Prostate gland (tissue), 1 donor: ENCODE data around the gene HADHA.

Experiments
- POLR2A ChIP-seq: fragments of 450-650 bp; IDR thresholded peaks from one replicate; pipeline ENCODE4 v1.6.1; 2016; ENCODE audit warnings: antibody characterized with exemption, mild to moderate bottlenecking
- POLR2AphosphoS5 ChIP-seq: sonication (generic); formaldehyde crosslinking; IDR thresholded peaks from one replicate; pipeline ENCODE4 v1.6.1; 2017; ENCODE audit warnings: antibody characterized with exemption

- no peak for TF ChIP-seq POLR2AphosphoS5
- TF ChIP-seq POLR2A = no peak
These were observed 2.5 kb downstream of the HADHA start for GRCh38 chr2:26241928-26242436.
